GM10847 (cell line): ENCODE measurements around the gene LEMD2.

Experiments
- POLR2A ChIP-seq: IDR thresholded peaks from 2 replicates; pipeline ENCODE4 v1.6.1; 2011; ENCODE audit not compliant: insufficient read length; ENCODE audit errors: extremely low read depth

LEMD2 gene

DNA sequence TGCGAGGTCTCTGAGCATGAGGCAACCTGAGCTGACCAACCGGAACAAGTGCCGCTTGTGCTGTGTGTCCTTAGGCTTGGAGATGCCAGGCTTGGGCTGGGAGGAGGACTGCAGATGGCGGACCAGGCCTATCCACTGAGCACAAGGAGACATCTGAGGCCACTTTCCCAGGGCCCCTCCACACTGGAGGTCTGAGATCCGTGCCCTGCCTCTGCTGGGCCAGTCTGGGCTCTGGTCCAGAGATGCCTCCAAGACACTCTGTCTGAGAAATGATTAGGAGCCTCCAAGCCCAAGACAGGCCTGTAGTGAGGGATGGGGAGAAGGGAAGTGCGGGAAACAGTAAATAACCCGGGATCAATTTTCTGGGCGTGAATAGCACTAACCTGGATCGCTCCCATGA lies 17.9 kb upstream of the LEMD2 start:
- TF ChIP-seq POLR2A = no peak

DNA sequence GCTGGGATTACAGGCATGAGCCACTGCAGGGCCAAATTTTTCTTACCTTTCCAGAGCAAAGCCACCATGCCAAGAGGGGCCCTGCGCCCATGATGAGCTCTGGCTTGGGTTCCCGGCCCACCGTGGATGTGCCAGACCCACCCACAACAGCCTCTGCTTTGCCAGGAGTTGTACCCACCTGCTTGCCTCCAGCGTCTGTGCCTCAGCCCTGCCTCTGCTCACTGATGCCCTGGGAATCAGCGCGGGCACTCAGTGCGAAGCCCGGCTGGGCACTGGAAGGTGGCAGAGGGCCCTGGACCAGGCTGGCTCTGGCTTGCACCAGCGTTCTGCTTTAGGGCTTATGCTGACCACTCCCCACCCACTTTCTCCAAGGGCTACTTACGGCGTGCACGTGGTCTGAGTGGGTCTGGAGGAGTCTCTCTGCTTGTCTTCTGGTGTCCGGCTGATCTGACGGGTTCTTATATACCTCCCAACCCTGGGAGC lies 14.7 kb upstream of the LEMD2 start, which contains the start of gene MLN:
Gene MLN (minus strand): TSS at position 433 of the 483 bp plus-strand sequence. CDS start 2,840 bp downstream, outside the sequence.
- no peak for TF ChIP-seq POLR2A

DNA sequence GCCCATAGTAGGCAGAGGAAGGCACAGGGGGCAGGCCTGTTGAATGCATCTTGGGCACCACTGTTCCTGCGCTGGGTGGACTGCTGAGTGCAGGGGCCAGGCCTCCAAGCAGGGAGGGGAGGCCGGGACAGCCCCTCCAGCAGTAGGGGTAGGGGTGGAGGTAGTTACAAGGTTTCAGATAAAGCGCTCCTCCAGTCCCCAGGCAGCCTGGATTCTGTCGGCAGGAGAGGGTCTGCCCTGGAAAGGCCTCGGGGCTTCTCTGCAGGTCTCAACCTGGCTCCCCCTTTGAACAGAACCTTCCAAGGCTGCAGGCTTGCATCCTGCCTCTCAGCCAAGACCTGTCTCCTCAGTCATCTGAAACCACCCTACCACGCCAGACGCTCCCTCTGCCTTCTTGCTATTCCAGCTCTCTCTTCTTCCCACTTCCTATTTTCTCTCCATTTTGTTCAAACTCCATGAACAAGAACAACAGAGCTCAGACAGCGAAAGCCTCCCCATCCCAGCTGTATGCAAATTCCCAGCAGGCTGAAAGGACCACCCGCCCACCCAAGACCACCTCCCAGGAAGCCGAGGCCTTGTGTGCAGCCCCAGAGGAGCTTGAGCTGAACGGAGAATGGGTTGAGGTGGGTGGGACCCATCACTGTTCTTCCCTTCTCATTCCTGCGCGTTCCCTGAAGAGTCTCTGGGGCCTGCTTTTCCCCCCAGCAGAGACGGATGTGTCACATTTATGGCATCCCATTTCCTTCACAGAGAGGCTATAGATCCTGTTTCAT lies 13.4 kb upstream of the LEMD2 start:
- no peak for TF ChIP-seq POLR2A

DNA sequence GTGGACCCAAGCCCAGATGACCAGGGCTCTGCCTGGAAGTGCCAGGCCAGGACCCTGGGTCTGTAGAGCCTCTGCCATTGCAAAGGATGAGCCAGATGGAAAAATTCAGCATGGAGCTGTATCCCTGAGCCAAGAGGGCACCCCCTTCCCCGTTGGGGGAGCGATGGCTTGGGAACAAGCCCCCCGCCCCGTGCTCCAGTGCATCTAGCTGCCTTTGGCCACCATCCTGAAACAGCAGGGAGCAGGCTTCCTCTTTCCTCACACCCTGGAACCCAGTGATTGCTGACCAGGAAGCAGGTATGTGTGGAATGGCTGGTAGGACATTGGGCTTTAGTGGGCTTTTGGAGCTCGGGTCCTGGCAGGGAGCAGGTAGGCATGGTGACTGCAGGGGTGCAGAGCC lies 12.7 kb upstream of the LEMD2 start:
- TF ChIP-seq POLR2A = no peak

DNA sequence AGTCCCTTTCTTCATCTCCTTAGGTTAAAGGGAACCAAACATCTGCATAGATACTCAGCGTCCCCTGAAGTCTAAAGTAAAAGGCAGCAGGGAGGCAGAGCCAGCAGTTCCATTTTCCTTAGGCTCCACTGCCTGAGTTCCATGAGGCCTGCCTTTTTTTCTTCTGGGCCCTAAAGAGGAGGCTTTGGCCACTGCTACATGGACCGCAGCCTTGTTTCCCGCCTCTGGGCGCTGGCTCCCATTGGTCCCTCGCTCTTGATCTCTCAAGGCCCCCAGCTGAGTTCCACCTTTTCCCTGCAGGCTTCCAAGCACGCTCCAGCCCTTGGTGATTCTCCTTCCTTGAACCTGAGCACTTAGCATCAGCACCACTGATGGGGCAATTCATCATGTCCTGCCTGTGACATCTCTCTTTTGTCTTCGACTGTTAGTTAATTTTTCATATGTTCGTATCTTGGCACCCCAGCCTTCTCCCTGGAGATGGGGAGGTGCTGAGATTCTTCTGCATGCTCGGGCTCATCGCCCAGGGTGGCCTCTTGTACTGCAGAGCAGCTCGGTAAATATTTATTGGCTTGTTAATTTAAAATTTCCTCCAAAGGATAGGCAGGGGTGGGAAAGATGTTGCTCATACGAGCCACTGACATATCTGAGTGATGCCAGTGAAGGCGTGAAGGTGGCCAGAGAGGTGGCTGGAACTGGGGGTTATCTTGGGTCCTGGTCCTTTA lies 11.5 kb upstream of the LEMD2 start:
- TF ChIP-seq POLR2A = no peak

DNA sequence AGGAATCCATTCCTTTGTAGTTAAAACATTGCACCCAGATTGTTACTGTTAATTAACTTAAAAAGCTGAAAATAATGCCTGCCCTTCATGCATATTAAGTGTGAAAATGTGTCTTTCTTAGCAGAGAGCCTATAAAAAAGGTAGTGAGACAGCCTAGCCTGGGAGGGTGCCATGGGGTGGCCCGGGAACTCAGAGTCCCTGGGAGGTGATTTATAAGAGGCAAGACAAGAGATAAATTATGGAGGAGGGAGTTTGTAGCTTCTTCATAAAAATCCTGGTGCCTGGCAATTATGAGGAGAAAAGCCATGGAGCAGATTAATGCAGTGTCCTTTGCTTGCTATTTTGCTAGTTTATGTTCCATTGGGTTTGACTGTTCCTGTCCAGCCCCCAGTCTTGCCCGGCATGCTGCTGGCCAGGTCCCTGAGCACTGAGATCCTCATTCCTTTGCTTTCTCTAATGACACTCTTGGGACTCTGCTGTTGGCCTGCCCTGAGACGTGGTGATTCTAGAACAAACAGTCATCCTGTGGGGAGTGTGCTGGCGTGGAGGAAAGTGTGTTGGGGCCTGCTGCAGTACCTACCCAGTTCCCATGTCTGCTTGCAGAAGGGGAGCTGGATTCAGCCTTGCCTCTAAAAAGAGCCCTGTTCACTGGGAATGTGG lies 10.7 kb upstream of the LEMD2 start:
- TF ChIP-seq POLR2A = no peak

DNA sequence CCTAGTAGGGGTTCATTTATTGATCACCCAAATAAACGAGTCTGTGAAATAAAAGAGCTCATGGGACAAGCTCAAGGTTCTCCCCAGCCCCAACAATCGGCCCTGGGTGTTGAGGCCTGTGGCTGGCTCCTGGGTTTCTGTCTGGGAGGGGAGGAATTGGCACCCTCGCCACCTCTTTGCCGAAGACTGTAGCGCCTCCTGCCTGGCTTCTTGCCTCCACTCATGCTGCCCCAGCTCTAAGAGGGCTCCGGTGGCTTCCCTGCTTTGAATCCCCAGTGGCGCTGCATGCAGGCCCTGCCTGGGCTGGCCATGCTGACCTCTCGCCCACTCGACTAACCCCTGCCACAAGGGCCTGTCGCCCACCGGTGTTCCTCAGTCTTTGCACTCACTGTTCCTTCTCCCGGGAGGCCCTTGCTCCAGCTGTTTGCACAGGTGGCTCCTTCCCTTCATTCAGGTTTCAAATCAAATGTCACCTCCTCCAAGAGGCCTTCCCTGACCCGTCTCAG lies 9.5 kb upstream of the LEMD2 start:
- TF ChIP-seq POLR2A = no peak

DNA sequence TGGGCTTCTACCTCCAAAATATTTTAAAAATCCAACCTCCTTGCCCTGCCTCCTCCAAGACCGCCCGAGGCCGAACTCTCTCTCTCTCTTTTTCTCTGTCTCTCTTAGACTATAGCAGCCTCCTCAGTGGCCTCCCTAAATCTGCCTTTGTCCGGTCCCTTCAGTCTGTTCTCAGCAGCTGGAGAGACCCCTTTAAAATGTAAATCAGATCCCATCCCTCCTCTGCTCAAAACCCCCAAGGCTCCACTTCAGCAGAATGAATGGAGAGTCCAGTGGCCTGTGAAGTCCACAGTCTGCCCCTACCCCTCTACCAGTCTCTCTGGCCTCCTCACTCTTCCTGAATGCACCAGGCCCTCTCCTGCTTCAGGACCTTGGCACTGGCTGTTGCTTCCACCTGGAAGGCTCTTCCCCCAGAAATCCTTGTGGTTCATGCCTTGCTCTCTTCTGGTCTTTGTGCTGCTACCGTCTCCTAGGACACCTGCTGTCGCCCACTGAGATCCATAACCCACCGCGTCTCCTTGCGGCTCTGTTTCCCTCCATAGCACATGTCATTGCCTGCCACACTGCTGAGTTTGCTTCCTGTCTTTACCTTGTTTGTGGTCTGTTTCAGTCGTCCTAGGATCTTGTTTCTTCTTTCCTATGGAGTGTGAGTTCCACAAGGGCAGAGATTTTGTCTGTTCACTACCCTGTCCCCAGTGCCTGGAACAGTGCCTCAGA lies 8.9 kb upstream of the LEMD2 start:
- no peak for TF ChIP-seq POLR2A

DNA sequence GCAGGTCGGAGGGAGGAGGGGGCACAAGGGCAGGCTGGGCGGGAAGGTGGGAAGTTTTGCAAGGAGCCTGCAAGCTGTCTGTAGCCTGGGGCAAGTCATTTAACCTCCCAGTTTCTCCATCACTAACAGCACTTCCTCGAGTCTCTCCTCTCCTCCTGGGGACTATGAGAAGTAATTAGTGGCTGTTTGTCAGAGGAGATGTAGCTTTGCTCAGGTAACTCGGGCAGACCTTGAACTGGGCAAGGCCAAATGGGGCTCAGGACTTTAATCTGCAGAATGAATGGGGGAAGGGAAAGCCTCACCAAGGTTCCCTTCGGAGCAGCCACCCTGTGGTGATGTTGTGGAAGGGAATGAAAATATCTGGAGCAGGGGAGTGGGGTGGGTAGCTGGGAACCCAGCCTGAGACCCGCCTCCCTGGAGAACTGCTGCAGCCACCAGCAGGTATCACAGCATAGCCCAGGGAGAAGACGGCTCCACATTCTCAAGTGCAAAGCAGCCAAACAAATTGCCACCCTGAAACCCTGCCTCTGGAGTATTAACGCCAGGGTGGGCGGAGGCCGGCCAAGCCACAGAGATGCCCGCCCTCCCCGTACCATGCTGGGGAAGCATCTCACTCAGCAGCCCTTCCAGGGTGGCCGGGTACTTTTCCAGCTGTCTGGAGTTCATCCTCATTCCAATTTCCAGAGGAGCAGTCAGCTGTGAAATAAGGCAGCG lies 6.1 kb upstream of the LEMD2 start:
- no peak for TF ChIP-seq POLR2A

DNA sequence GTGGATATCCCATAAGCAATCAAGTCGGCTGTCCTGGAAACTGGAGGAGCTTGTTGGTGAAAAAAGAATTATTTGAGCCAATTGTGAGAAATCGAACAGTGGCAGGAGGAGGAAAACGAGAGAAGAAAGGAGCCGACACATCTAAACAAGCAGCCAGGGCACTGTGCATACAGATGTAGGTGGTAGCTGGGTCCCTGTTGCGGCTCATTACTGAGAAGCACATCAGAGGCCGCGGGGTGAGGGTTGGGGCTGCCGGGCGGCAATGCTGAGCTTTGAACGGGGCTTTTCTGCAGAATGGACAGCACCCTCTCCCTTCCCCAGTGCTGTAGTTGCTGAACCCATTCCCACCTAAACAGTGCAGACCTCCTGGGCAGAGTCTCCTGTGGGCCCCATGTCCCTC lies 4.1 kb upstream of the LEMD2 start:
- TF ChIP-seq POLR2A = no peak

DNA sequence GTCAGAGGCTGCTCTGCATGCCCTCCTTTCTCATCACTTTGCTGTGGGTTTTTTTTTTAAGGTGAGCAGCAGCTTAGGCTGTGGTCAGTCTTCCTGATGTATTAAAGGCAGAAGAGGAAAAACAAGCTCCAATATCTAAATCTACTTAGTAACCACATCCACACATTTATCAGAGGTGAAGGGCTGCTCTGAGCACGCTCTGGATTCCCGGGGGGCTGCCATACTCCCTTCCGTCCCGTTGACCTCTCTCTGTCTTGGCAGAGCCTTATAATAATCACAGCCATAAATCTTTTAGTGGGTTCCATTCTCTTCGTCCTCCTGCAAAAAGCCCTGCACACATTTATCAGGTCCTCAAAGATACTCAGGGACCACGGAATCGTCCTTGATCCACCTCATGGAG lies 2.7 kb upstream of the LEMD2 start:
- no peak for TF ChIP-seq POLR2A

DNA sequence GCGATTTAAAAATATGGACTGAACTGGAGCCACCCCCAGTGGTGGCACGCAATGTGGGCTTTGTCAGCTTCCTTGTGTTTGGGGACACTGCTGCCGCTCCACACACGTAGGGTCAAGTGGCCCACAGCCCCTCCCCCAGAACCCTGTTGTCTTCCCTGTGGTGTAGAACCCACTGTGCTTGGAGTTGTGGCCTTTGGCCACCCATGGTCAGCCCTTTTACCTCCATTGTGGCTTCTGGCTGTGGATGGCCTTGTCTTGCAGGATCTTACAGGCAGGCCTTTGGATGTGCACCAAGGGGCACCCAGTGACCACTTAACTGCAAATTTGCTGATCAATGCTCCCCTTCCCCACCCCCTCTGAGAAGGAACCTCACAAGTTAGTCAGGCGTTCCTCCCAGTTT lies 2.0 kb upstream of the LEMD2 start:
- TF ChIP-seq POLR2A = no peak

DNA sequence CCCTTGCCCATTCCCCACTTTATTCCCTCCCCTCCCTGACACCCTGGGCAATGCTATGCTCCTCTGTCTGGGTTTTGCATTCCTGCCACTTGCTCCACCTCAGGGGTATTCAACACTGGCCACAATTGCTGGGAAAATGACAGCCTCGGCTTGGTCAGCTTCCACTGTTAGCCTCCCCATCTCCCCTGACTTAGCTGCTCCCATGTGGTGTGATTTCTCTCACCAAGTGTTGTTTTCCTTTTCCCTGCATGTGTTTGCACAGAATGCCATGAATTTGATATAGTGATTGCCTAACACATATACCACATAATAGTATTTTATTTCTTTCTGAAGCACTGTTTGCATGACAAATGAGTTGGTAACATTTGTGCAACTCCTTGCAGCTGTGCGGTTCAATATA lies 1.4 kb upstream of the LEMD2 start:
- no peak for TF ChIP-seq POLR2A

DNA sequence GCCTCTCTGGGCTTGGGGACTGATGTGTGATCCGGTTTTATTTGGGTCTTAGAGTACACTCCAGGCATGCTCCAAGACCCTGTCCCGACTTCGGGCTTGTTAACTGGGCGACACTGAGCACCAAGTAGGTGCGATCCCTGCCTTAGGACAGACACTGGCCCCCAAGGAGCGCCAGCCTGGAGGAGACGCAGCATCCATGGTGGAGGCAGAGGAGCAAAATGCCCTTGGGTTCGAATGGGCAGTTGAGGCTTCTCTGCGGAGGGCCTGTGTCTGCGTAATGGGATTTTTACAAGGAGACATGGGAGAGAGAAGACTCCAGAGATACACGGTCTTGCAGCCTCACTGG lies 593 bp upstream of the LEMD2 start:
- no peak for TF ChIP-seq POLR2A
